Measurements from ENCODE around the gene HBD. TPM values are rescaled to one million over a fixed set of nuclear protein-coding genes. Genes with fewer than 3 reads are reported as not detected.
A peak's percentile ranks its signal among the peaks of the same experiment; 100 is the strongest.
"Not testable (repeated sequence)": the region's sequence is repeated elsewhere in the genome, so short reads cannot be mapped to it uniquely, and the experiment has no call there.

Gene HBD
- not detected for polyA plus RNA-seq (2013, experiment 1 of 2; ENCODE audit: insufficient read length)
- polyA plus RNA-seq (2013, experiment 2 of 2; ENCODE audit: insufficient read length), result not detected

DNA sequence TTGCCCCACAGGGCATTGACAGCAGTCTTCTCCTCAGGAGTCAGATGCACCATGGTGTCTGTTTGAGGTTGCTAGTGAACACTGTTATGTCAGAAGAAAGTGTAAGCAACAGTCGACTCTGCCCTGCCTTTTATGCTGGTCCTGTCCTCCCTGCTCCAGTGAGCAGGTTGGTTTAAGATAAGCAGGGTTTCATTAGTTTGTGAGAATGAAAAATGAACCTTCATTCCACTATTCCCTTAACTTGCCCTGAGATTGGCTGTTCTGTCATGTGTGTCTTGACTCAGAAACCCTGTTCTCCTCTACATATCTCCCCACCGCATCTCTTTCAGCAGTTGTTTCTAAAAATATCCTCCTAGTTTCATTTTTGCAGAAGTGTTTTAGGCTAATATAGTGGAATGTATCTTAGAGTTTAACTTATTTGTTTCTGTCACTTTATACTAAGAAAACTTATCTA is at the start of gene HBD:
HBD (minus strand) TSS at position 103 of the 454 bp plus-strand sequence; CDS start at position 53, 50 bp downstream.
- DNase-seq, result peak; percentile 5

DNA sequence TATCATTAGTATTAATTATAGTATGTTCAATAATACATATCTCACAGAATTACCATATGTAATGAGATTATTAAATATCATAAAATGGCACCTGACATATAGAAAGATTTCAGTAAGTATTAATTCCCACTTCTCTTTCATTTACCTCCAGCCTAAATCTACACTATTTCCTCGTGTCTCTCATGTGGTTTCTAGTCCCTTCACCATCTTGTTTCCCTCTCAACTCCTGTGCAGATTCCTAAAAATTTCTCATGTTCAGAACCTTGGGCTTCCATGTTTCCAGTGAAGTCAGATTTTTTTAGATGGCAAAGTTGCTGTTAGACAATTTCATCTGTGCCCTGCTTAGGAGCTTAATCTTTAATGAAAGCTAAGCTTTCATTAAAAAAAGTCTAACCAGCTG is 49.6 kb upstream of the HBD start:
- no peak for DNase-seq

DNA sequence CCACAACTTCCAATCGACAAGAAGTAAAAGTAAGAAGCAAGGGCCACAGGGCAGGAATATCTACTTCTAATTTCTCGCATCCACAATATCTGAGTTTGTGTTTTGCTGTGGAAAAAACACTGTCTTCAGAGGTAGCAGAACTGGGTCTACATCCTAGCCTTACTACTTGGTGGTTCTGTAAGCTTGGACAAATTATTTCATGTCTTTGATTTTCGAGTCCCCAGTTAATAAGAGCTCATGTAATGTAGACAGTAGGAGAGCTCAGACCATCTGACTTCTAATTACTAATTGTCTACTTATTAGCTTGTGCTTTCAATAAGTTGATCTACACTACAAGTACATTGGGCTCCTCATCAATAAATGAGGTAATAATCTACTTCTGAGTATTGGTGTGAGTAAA is 48.8 kb upstream of the HBD start:
- DNase-seq, result no peak

DNA sequence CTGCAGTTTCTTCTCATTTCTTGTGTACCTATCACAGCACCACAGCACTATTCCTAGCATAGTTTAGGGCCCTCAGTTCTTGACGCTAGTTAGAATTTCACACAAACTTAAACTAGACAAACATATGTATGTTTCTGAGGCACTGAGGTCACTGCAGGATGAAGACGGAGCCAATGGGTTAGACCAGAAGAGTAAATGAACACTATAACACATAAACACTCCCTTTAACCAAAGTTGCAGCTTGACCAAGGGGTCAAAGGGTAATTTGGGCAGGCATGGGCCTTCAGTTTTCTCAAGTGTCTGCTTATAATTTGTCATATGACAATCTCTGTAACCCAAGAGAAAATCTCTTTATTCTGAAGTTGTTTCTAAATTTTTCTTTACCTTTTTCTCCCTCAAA is 48.3 kb upstream of the HBD start:
- no peak for DNase-seq

DNA sequence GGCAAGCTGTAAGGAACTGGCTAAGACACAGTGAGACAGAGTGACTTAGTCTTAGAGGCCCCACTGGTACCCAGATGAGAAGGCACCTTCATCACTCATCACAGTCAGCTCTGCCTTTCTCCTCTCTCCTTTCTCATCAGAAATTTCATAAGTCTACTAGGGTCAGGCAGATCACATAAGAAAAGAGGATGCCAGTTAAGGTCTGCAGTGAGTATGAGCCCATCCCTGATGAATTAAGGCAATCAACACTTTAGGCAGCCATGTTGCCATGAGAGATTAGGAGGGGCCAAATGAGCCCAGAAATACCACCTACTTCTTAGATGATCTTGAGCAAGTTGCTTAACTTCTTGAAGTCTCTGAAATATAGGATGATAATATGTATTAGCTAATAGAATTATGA is 47.3 kb upstream of the HBD start:
- DNase-seq, result no peak

DNA sequence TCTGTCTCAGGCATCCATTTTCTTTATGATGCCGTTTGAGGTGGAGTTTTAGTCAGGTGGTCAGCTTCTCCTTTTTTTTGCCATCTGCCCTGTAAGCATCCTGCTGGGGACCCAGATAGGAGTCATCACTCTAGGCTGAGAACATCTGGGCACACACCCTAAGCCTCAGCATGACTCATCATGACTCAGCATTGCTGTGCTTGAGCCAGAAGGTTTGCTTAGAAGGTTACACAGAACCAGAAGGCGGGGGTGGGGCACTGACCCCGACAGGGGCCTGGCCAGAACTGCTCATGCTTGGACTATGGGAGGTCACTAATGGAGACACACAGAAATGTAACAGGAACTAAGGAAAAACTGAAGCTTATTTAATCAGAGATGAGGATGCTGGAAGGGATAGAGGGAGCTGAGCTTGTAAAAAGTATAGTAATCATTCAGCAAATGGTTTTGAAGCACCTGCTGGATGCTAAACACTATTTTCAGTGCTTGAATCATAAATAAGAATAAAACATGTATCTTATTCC is 46.4 kb upstream of the HBD start:
- peak; percentile 96 for DNase-seq

DNA sequence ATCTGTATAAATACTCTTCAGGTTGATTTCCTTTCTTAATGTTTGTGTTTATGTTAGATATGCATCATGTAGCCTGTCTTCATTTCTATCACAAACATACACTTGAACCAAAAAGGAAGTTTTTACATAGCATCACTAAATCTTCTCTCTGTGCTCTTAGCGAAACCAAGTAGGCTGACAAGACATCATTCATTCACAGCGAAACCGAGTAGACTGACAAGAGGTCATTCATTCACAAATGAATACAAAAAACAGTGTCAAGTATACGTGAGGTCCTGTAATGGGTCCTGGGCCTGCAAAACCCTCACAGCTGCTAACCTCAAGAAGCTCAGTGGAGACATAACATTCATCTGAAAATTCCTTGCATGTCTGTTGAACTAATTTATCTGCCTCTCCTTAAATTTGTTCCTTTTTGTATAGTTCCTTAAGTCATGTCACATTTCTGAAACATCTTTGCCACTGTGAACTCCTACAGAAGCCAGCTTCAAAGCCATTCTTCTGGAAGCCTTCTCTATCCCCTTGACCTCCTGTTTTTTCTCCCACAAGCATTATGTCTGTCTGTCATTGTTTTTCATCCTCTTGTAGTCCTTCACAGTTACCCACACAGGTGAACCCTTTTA is 45.3 kb upstream of the HBD start:
- no peak for DNase-seq

DNA sequence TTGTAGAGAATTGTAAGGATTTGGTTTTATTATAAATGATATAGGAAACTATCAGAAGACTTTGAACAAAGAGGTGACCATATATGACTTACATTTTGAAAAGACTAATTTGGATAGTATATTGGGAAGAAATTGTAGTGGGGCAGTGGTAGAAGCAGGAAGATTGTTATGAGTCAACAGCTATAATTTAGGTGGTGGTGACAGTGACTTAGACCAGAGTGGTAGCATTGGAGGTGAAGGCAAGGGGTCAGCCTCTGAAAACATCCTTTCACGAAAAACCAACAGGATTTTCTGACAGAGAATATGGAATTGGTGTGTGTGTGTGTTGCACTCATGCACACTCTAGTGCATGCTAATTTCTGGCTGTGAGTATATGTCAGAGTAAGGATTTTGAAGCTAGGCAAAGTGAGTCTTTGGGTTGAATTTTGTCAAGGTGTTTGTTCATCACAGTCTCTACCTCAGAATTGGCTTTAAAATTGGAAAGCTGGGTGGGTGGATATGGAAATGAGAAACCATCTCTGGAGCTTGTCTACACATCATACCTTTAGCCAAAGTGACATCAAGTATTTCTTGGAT is 43.6 kb upstream of the HBD start:
- DNase-seq, result peak; percentile 5

DNA sequence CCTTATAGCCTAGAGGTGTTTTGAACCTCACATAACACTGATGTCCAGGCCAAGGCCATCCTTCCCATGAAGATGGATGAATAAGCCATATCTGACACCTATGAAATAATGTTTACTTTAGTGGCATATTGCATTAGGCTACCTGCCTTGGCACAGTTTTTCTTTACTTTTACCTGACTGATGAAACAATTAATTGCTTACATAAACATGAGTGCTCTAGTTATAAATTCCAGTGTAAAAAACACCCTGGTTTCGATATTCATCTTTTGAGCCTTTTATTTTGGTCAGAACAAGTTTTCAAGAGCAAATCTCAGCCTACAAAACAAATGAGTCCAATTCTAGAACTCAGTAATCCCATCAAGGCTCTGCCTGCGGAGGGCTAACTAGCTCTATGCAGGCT is 42.4 kb upstream of the HBD start:
- no peak for DNase-seq

DNA sequence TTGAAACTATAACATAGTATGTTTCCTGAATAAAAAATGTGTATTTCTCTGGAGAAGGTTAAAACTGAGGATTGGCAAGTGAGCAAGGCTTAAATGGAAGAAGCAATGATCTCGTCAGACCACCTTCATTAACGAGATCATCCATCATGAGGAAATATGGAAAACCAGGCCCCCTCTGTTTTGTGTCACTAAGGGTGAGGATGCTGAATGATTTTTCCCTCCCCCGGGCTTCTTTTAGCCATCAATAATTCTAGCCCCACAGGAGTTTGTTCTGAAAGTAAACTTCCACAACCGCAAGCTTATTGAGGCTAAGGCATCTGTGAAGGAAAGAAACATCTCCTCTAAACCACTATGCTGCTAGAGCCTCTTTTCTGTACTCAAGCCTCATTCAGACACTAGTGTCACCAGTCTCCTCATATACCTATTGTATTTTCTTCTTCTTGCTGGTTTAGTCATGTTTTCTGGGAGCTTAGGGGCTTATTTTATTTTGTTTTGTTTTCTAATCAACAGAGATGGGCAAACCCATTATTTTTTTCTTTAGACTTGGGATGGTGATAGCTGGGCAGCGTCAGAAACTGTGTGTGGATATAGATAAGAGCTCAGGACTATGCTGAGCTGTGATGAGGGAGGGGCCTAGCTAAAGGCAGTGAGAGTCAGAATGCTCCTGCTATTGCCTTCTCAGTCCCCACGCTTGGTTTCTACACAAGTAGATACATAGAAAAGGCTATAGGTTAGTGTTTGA is 41.3 kb upstream of the HBD start:
- DNase-seq, result no peak

DNA sequence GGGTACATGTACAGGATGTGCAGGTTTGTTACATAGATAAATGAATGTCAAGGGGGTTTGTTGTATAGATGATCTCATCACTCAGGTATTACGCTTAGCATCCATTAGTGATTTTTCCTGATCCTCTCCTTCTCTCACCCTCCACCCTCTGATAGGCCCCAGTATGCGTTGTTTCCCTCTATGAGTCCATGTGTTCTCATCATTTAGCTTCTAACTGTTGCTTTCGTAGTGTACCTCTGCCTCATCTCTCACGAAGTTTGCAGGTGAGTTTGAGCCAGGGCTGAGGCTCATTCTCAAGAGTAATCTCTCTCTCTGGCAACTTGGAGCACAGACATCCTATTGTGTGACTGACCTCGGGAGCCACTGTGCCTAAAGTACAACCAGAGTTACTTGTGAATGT is 40.1 kb upstream of the HBD start:
- DNase-seq, result no peak

DNA sequence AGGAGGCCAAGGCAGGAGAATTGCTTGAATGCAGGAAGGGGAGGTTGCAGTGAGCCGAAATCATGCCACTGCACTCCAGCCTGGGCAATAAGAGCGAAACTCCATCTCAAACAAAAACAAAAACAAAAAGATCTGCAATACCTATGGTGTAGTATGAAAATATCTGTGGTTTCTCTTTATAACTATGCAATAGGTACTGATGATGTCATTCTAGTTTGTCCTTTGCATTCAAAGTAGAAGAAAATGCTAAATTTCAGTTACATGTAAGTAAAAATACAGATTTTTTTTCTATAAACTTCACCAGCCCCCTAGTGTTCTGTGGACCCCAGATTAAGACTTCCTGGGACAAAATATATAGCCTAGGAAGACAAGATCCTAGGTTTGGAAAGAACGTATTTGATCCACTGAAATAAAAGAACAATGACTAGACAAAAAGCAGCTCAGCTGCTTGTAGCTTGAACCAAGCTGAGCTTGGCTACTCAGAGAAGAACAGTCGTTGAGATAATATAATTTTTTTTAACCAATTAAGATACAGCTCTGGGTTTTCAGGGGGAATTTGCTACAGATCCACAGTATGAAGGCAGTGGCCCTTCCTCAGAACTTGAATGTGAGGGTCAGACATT is 38.2 kb upstream of the HBD start:
- DNase-seq, result no peak

DNA sequence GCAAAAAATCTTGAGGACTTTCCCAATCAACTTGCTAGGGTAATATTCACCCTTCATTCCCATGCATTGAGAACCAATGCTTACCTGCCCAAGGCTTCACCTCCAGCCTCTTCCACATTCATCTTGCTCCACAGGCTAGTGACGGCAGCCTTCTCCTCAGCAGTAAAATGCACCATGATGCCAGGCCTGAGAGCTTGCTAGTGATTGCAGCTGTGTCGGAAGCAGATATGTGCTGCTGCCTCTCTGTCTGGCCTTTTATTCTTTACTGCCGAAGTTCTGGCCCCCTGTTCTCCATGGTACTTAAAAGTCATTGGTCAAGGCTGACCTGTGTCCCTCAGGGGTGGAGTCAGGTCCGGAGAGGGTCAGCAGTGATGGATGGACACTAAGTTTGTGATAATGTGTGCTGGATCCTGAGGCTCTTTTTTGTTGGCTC is 35.4 kb upstream of the HBD start, which contains the start of gene HBE1:
HBE1 (minus strand) TSS at position 231 of the 433 bp plus-strand sequence; CDS start at position 176, 55 bp downstream.
- no peak for DNase-seq

DNA sequence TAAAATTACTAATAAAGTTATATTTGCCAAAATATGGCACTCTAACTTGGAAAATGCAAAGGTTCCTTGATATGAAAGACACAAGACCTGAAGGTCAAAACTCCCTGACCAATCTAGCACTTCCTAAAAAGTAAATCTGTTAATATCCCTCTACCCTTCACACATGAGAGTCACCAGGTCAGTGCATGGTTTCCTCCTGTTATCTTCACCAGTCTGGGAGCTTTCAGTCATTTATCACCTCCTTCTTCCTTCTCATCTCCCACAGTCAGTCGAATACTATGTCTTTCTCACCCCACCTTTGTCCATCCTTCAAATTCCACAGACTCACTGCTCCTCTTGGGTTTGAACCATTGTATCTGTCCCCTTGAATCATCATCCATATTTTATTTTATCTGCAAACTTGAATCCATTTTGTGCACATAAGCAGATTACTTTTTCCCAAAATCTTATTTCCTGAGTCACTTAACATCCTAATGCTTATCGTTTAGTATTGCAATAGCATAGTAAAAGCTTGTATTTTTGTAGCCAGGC is 32.8 kb upstream of the HBD start:
- no peak for DNase-seq

DNA sequence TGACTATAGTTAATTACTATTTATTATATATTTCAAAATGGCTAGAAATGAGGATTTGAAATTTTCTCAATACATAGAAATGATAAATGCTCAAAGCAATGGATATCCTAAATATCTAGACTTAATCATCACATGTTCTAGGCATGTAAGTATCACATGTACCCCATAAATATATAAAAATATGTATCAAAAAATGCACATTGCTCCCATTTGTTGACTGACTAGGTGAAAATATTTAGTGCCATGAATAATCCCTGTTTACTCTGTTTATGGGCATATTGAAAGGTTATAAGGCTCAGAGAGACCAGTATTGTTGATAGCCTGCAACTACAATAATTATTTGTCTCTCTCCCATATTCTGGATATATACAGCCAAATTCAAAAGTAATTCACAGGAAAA is 32.3 kb upstream of the HBD start:
- no peak for DNase-seq

DNA sequence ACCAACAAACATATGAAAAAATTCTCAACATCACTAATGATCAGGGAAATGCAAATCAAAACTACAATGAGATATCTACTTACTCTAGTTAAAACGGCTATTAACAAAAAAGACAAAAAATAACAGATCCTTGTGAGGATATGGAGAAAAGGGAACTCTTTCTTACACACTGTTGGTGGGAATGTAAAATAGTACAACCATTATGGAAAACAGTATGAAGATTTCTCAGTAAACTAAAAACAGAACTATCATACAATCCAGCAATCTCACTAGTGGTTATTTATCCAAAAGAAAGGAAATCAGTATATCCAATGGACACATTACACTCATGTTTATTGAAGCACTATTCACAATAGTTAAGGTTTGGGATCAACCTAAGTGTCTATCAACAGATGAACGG is 31.5 kb upstream of the HBD start:
- no peak for DNase-seq

DNA sequence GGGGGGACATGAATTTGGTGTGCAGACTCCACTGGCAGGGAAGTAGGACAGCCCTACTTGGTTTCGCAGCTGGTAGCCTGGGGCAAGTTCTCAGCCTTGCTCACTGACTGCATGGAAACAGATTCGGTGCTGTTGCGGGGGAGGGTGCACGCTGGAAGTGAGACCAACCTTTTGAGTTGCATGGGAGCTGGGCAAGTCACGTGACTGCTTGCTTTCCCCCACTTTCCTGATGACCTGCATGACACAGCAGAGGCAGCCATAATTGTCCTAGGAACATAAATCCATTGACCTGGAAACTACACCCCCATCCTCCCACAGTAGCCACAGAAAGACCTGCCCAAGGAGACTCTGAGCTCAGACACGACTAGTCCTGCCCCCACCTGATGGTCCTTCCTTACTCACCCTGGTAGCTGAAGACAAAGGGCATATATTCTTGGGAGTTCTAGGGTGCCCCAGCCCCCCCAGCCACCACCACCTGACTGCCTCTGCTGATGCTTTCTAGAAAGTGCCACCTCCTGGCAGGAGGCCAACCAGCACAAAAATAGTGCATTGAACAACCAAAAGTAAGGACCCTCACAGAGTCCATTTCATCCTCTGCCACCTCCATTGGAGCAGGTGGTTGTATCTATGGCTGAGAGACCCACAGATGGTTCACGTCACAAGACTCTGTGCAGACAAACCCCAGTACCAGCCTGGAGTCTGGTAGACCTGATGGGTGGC is 24.4 kb upstream of the HBD start:
- no peak for DNase-seq

DNA sequence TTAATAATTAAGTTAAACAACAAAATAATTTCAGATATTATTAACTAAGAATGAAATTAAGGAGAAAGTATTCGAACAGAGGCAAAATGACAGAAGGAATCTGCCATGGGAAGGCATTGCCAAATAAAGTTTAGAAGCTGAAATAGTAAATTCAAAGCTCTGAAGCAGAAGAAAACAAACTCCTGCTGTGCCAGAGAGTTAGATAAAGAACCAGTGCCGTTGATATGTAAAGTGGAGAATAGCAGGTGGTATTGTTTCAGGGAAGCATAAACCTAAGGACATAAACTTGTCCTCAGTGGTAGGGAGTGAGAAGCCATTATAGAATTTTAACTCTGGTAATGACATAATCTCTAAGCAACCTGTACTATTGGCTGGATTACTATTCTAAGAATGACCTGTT is 23.0 kb upstream of the HBD start:
- DNase-seq, result no peak

DNA sequence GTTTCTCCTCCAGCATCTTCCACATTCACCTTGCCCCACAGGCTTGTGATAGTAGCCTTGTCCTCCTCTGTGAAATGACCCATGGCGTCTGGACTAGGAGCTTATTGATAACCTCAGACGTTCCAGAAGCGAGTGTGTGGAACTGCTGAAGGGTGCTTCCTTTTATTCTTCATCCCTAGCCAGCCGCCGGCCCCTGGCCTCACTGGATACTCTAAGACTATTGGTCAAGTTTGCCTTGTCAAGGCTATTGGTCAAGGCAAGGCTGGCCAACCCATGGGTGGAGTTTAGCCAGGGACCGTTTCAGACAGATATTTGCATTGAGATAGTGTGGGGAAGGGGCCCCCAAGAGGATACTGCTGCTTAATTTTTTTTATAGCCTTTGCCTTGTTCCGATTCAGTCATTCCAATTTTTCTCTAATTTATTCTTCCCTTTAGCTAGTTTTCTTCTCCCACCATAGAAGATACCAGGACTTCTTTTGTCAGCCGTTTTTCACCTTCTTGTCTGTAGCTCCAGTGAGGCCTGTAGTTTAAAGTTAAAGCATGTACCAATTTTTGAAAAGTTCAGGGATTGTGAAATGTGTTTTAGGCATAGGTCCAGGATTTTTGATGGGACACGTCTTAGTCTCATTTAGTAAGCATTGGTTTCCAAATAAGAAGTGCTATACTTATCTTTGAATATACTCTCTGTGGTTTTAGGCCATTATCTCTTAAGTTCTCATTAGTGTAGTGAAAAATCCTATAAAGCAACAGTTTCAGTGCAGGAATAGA is 20.5 kb upstream of the HBD start, which contains the start of gene HBG2:
HBG2 (minus strand) TSS at position 136 of the 768 bp plus-strand sequence; CDS start at position 83, 53 bp downstream.
- DNase-seq, result not testable (repeated sequence)

DNA sequence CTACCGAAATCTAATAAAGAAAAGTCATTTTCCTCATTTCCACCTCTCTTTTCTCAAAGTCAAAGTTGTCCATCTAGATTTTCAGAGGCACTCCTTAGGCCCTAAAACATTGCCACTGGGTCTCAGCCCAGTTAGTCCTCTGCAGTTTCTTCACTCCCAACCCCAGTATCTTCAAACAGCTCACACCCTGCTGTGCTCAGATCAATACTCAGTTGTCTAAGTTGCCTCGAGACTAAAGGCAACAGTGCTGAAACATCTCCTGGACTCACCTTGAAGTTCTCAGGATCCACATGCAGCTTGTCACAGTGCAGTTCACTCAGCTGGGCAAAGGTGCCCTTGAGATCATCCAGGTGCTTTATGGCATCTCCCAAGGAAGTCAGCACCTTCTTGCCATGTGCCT is 19.7 kb upstream of the HBD start:
- DNase-seq, result not testable (repeated sequence)

DNA sequence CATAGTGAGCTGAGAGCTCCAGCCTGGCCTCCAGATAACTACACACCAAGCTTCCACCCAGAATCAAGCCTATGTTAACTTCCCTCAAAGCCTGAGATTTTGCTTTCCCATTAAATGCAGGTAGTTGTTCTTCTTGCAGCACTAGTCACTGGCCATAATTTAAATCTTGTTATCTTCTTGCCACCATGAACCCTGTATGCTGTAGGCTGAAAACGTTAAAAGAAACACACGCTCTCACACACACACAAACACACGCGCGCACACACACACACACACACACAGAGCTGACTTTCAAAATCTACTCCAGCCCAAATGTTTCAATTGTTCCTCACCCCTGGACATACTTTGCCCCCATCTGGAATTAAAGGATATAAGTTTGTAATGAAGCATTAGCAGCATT is 19.2 kb upstream of the HBD start:
- DNase-seq, result not testable (repeated sequence)

All from fibroblast of skin of abdomen (primary cell).